Parathyroid adenoma (tissue), 2 donors: ENCODE results near the gene SLC30A1.

Experiments
- H2AFZ ChIP-seq: fragments of 300-600 bp; sonication (generic); one replicate; pipeline ENCODE4 v1.7.0; 2017; ENCODE audit warnings: antibody characterized with exemption, mild to moderate bottlenecking
- H3K27ac ChIP-seq: fragments of 300-600 bp; sonication (generic); one replicate; pipeline ENCODE4 v1.7.0; 2017
- H3K27me3 ChIP-seq: fragments of 300-600 bp; sonication (generic); one replicate; pipeline ENCODE4 v1.7.0; 2017; ENCODE audit warnings: low read length; ENCODE audit not compliant: control insufficient read depth, insufficient read depth
- H3K36me3 ChIP-seq: fragments of 300-600 bp; sonication (generic); one replicate; pipeline ENCODE4 v1.7.0; 2017; ENCODE audit warnings: low read length; ENCODE audit not compliant: control insufficient read depth, insufficient read depth
- H3K4me1 ChIP-seq: fragments of 300-600 bp; sonication (generic); one replicate; pipeline ENCODE4 v1.7.0; 2017; ENCODE audit warnings: control low read depth
- H3K4me2 ChIP-seq: fragments of 300-600 bp; sonication (generic); one replicate; pipeline ENCODE4 v1.7.0; 2017; ENCODE audit warnings: low read length
- H3K4me3 ChIP-seq: fragments of 300-600 bp; sonication (generic); one replicate; pipeline ENCODE4 v1.7.0; 2017; ENCODE audit warnings: low read depth, low read length
- H3K79me2 ChIP-seq: fragments of 300-600 bp; sonication (generic); one replicate; pipeline ENCODE4 v1.7.0; 2017; ENCODE audit warnings: control low read depth
- H3K9ac ChIP-seq: fragments of 300-600 bp; sonication (generic); one replicate; pipeline ENCODE4 v1.7.0; 2017; ENCODE audit warnings: mild to moderate bottlenecking
- H3K9me3 ChIP-seq: fragments of 300-600 bp; sonication (generic); one replicate; pipeline ENCODE4 v1.7.0; 2017; ENCODE audit warnings: low read length; ENCODE audit not compliant: control insufficient read depth
- TF ChIP-seq, protein P1 (sequence below): fragments of 300-600 bp; sonication (generic); IDR thresholded peaks from one replicate; pipeline ENCODE4 v1.7.0; 2017; ENCODE audit warnings: antibody characterized with exemption, mild to moderate bottlenecking
- donor health status: primary hyperparathyroidism.

SLC30A1 gene

DNA sequence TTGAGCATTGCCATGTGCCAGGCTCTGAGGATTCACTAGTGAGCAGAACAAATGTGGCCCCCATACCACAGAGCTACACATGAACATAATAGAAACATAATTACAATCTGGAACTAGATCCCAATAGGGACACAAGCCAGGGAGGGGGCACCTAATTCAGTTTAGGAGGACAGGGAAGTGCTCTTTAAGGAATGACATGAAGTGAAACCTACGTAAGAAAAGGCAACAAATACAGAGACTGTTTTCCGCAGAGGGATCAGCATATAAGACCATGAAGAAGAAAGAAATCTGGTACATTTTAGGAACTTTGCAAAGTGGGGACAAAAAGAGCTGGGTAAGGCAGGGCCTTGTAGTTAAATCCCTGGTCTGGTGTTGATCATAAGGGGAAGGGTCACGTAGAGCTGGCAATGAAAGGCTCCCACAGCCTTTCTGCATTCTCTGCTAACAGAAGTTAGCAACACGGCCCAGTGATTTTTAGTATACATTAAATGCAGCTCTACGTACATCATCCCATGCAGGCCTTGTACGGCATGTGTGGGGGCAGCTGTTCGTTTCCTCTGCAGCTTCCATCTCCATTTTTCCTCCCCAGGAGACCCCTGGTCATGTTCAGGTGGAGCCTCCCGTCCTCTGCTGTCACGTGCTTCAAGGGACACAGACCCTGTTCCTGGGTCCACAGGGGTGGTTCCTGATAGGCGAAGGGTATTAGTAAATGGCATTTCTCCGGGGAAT is 26.8 kb upstream of the SLC30A1 start:
- peaks cover 3% of the 10 kb centered on the region for H3K4me1 ChIP-seq
- no peak overlapping the region for H3K27ac ChIP-seq
- H3K9ac ChIP-seq, result no peak overlapping the region
- no peaks in the 10 kb centered on the region for H3K9me3 ChIP-seq
- no peaks in the 10 kb centered on the region for H3K79me2 ChIP-seq
- no peaks in the 10 kb centered on the region for H3K27me3 ChIP-seq
- no peak overlapping the region for H3K4me2 ChIP-seq
- TF ChIP-seq, protein P1, sequence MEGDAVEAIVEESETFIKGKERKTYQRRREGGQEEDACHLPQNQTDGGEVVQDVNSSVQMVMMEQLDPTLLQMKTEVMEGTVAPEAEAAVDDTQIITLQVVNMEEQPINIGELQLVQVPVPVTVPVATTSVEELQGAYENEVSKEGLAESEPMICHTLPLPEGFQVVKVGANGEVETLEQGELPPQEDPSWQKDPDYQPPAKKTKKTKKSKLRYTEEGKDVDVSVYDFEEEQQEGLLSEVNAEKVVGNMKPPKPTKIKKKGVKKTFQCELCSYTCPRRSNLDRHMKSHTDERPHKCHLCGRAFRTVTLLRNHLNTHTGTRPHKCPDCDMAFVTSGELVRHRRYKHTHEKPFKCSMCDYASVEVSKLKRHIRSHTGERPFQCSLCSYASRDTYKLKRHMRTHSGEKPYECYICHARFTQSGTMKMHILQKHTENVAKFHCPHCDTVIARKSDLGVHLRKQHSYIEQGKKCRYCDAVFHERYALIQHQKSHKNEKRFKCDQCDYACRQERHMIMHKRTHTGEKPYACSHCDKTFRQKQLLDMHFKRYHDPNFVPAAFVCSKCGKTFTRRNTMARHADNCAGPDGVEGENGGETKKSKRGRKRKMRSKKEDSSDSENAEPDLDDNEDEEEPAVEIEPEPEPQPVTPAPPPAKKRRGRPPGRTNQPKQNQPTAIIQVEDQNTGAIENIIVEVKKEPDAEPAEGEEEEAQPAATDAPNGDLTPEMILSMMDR, result no peak
- H3K4me3 ChIP-seq, result no peak overlapping the region
- H2AFZ ChIP-seq, result no peak overlapping the region
- no peaks in the 10 kb centered on the region for H3K36me3 ChIP-seq

DNA sequence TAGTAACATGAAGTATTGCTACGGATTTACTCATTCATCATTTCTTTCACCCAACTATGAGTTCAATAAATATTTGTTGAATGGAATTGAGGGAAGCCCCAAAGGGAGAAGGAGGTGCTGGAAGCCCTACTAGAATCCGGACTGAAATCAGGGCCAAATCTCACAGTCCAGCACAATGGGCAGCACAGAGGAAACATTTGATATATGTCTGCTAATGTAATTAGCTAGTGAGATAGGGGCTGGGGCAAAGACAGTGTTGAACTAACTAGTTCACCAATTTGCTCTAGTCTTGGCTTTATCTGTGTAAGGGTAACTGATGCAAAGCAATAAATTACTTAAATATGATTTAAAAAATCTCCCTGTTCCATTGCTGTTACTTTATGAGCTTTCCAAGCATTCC is 26.1 kb upstream of the SLC30A1 start:
- peaks cover 3% of the 10 kb centered on the region for H3K4me1 ChIP-seq
- TF ChIP-seq, protein P1, result no peak
- no peak overlapping the region for H3K27ac ChIP-seq
- no peaks in the 10 kb centered on the region for H3K36me3 ChIP-seq
- H2AFZ ChIP-seq, result no peak overlapping the region
- H3K4me3 ChIP-seq, result no peak overlapping the region
- no peaks in the 10 kb centered on the region for H3K79me2 ChIP-seq
- H3K27me3 ChIP-seq, result no peaks in the 10 kb centered on the region
- no peaks in the 10 kb centered on the region for H3K9me3 ChIP-seq
- no peak overlapping the region for H3K4me2 ChIP-seq
- no peak overlapping the region for H3K9ac ChIP-seq

DNA sequence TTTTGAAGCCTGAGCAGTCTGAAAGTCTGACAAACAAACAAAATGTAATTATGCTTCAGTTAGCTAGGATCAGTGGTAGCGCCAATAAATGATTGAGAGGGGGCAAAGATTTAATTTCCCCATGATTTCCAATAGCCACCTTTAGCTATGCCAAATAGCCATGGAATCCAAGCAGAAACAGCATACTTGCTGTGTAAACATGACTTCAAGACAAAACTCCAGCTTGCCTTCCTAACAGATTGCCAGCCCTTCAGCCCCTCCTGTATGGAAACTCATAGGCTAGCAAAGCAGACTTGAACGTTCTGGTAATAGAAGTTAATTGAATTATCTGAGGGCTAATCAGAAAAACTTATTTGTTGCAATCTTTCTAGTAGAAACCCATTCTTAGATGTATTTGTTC is 25.6 kb upstream of the SLC30A1 start:
- no peak overlapping the region for H3K27ac ChIP-seq
- H3K27me3 ChIP-seq, result no peaks in the 10 kb centered on the region
- TF ChIP-seq, protein P1, result no peak
- no peak overlapping the region for H3K9ac ChIP-seq
- no peaks in the 10 kb centered on the region for H3K79me2 ChIP-seq
- H3K4me3 ChIP-seq, result no peak overlapping the region
- H3K36me3 ChIP-seq, result no peaks in the 10 kb centered on the region
- H3K9me3 ChIP-seq, result no peaks in the 10 kb centered on the region
- no peak overlapping the region for H2AFZ ChIP-seq
- no peak overlapping the region for H3K4me2 ChIP-seq
- H3K4me1 ChIP-seq, result peaks cover 3% of the 10 kb centered on the region

DNA sequence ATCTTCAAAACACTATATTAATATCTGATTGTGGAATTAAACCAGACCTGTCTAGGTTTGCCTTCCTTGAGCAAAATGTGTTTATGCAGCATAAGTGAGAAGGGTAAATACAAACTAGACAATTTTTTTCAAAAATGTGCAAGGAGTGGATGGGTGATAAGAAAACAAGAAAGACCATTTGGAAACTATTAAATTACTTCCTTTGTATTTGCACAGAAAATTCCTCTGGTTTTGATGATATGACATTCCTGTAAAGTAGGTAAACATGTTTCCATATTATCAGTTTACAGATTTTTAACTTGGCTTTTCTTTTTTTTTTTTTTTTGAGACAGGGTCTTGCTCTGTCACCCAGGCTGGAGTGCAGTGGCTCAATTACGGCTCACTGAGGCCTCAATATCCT is 24.8 kb upstream of the SLC30A1 start:
- H3K4me1 ChIP-seq, result peaks cover 3% of the 10 kb centered on the region
- H3K4me3 ChIP-seq, result no peak overlapping the region
- no peak overlapping the region for H3K27ac ChIP-seq
- H3K9me3 ChIP-seq, result no peaks in the 10 kb centered on the region
- H3K79me2 ChIP-seq, result no peaks in the 10 kb centered on the region
- TF ChIP-seq, protein P1, result no peak
- H3K4me2 ChIP-seq, result no peak overlapping the region
- H3K36me3 ChIP-seq, result no peaks in the 10 kb centered on the region
- no peak overlapping the region for H2AFZ ChIP-seq
- no peaks in the 10 kb centered on the region for H3K27me3 ChIP-seq
- H3K9ac ChIP-seq, result no peak overlapping the region

DNA sequence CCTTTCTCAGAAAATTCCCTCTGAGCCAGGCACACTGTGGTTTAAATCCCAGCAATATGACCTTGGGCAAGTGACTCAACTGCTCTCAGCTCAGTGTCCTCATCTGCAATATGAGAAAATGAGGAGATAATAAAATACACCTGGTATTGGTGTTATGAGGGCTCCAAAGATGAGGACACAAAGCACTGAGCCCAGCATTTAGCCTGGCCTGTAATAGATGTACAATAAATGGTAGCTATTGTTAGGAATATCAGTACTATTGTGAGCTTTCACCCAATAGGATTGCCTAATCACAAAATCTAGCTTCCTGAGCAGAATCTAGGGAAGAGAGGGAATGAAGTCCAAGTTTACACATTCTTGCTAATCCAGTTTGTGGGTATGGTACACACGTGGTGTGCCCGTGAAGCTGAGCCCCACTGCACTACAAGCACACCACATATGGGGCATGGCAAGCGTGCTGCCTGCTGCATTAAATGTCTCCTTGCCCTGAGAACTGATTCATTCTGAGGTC is 24.3 kb upstream of the SLC30A1 start:
- no peak overlapping the region for H2AFZ ChIP-seq
- H3K9ac ChIP-seq, result no peak overlapping the region
- H3K4me3 ChIP-seq, result no peak overlapping the region
- TF ChIP-seq, protein P1, result no peak
- H3K4me2 ChIP-seq, result no peak overlapping the region
- no peaks in the 10 kb centered on the region for H3K9me3 ChIP-seq
- H3K27ac ChIP-seq, result no peak overlapping the region
- H3K79me2 ChIP-seq, result no peaks in the 10 kb centered on the region
- H3K36me3 ChIP-seq, result no peaks in the 10 kb centered on the region
- peaks cover 3% of the 10 kb centered on the region for H3K4me1 ChIP-seq
- no peaks in the 10 kb centered on the region for H3K27me3 ChIP-seq
